ENCODE data around the gene FAM111A. TPM values are rescaled to one million over a fixed set of nuclear protein-coding genes. Genes with fewer than 3 reads are reported as not detected.
A peak's percentile ranks its signal among the peaks of the same experiment; 100 is the strongest.

FAM111A gene
- total and polyA plus RNA-seq, 4 donors, result 14.9 to 73.3 (median 39.4) TPM

DNA sequence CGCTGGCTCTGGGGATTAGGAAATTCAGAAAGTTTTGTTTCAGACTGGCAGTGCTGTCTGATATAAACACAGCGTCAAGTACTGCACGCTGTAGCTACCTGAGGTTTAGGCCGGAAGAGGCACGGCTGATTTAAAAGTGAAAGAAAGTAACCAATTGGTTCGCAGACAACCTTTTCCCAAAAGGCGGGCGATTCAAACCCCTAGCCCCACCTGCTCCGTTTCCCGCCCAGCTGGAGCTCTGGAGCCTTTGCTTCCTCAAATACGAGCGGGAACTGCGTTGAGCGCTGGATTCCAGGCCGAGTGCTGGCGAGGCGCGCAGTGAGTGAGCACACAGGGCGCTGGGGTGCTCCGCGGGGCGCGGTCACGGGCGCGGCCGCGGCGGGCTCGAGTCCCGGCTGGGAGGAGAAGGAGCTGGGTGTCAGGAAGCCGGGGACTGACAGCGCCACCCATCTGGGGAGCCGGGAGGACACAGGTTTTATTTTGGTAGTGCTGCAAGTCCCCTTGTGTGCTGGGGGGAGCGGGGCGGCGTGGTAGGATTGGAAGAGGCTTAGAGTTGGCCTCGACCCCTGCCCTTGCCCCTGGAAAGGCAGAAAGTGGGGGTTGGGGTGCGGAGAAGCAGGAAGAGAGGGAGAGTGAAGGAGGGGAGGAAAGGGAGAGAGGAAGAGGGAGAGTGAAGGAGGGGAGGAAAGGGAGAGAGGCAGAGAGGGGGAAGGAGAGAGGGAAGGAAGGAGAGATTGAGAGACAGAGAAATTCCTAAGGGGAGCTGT is 2.1 kb downstream of the FAM111A start:
- Histone ChIP-seq H3K9ac (ENCODE audit: insufficient read depth in 1 of 2, low read length in 2 of 2) (peak overlapping the region in 1 of 2 donors; percentile 93), H3K27me3 (ENCODE audit: control insufficient read depth in 3 of 3, insufficient read depth in 3 of 3, low read length in 2 of 3) (no peaks in the 10 kb centered on the region), H3K9me3 (ENCODE audit: control insufficient read depth in 4 of 4, insufficient read depth in 3 of 4, low read length in 3 of 4) (no peaks in the 10 kb centered on the region), H3K36me3 (ENCODE audit: control insufficient read depth in 4 of 4, insufficient read depth in 4 of 4, low read length in 4 of 4) (peaks cover 0 to 13% (median 0%) of the 10 kb centered on the region in 4 donors), H3K27ac (ENCODE audit: low read depth in 1 of 2, low read length in 1 of 2) (peak overlapping the region; percentile 66 to 85), H3K4me1 (ENCODE audit: control insufficient read depth in 5 of 5, insufficient read depth in 5 of 5, low read length in 5 of 5) (peaks cover 0 to 43% (median 9%) of the 10 kb centered on the region in 5 donors), H3K4me3 (peak overlapping the region; percentile 56)
- TF ChIP-seq, protein P1, sequence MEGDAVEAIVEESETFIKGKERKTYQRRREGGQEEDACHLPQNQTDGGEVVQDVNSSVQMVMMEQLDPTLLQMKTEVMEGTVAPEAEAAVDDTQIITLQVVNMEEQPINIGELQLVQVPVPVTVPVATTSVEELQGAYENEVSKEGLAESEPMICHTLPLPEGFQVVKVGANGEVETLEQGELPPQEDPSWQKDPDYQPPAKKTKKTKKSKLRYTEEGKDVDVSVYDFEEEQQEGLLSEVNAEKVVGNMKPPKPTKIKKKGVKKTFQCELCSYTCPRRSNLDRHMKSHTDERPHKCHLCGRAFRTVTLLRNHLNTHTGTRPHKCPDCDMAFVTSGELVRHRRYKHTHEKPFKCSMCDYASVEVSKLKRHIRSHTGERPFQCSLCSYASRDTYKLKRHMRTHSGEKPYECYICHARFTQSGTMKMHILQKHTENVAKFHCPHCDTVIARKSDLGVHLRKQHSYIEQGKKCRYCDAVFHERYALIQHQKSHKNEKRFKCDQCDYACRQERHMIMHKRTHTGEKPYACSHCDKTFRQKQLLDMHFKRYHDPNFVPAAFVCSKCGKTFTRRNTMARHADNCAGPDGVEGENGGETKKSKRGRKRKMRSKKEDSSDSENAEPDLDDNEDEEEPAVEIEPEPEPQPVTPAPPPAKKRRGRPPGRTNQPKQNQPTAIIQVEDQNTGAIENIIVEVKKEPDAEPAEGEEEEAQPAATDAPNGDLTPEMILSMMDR (IDR thresholded peaks at IDR 0.05; ENCODE audit: control extremely low read depth, extremely low read depth), result no peak
- WGBS, 2 donors, result 1% methylated on average over 39 of the region's 39 CpGs
- ATAC-seq (ENCODE audit: insufficient read depth, low FRiP score) (peak; percentile 60), DNase-seq (peak; percentile 89 to 94 (median 93))

DNA sequence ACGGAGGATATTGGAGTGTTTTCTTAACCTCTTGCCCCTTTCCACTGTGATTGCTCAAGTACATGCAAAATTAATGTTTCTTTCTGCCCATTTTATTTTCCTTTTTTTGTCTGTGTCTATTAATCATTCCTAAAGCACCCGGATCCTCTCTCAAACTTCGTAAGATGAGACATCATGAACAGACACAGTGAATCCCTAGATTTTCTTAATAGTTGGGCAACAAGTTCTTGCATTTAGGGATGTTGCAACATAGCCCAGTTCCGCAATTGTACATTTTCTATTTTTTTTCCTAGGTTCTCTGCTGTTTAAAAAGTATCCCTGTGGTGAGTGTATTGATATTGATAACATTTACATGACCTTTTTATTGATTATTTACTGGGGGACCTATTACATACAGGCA is 2.9 kb downstream of the FAM111A start:
- TF ChIP-seq, protein P1 (IDR thresholded peaks at IDR 0.05; ENCODE audit: control extremely low read depth, extremely low read depth), result no peak
- ATAC-seq (ENCODE audit: insufficient read depth, low FRiP score) (no peak), DNase-seq (peak in 2 of 3 donors; percentile 62 to 74)
- Histone ChIP-seq H3K27ac (ENCODE audit: low read depth in 1 of 2, low read length in 1 of 2) (no peak overlapping the region), H3K9ac (ENCODE audit: insufficient read depth in 1 of 2, low read length in 2 of 2) (peak overlapping the region in 1 of 2 donors; percentile 57), H3K4me1 (ENCODE audit: control insufficient read depth in 5 of 5, insufficient read depth in 5 of 5, low read length in 5 of 5) (peaks cover 0 to 43% (median 9%) of the 10 kb centered on the region in 5 donors), H3K36me3 (ENCODE audit: control insufficient read depth in 4 of 4, insufficient read depth in 4 of 4, low read length in 4 of 4) (peaks cover 0 to 13% (median 0%) of the 10 kb centered on the region in 4 donors), H3K4me3 (no peak overlapping the region), H3K27me3 (ENCODE audit: control insufficient read depth in 3 of 3, insufficient read depth in 3 of 3, low read length in 2 of 3) (no peaks in the 10 kb centered on the region), H3K9me3 (ENCODE audit: control insufficient read depth in 4 of 4, insufficient read depth in 3 of 4, low read length in 3 of 4) (no peaks in the 10 kb centered on the region)
- 18 to 38% methylated on average over 4 of the region's 4 CpGs for WGBS, 2 donors

DNA sequence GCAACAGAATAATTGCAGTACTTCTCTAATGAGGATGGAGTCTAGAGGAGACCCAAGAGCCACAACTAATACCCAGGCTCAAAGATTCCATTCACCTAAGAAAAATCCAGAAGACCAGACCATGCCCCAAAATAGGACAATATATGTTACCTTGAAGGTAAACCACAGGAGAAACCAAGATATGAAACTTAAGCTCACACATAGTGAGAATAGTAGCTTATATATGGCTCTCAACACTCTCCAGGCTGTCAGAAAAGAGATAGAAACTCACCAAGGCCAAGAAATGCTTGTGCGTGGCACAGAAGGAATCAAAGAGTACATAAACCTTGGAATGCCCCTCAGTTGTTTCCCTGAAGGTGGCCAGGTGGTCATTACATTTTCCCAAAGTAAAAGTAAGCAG is 9.1 kb downstream of the FAM111A start:
- peaks cover 0 to 5% (median 0%) of the 10 kb centered on the region in 5 donors for H3K4me1 ChIP-seq (ENCODE audit: control insufficient read depth in 5 of 5, insufficient read depth in 5 of 5, low read length in 5 of 5)
- TF ChIP-seq, protein P1 (IDR thresholded peaks at IDR 0.05; ENCODE audit: control extremely low read depth, extremely low read depth), result no peak
- peaks cover 0 to 29% (median 11%) of the 10 kb centered on the region in 4 donors for H3K36me3 ChIP-seq (ENCODE audit: control insufficient read depth in 4 of 4, insufficient read depth in 4 of 4, low read length in 4 of 4)
- DNase-seq, result no peak
- no peak overlapping the region for H3K27ac ChIP-seq (ENCODE audit: low read depth in 1 of 2, low read length in 1 of 2)
- no peaks in the 10 kb centered on the region for H3K27me3 ChIP-seq (ENCODE audit: control insufficient read depth in 3 of 3, insufficient read depth in 3 of 3, low read length in 2 of 3)
- 93 to 97% methylated on average over 1 of the region's 1 CpG for WGBS, 2 donors
- no peaks in the 10 kb centered on the region for H3K9me3 ChIP-seq (ENCODE audit: control insufficient read depth in 4 of 4, insufficient read depth in 3 of 4, low read length in 3 of 4)
- ATAC-seq (ENCODE audit: insufficient read depth, low FRiP score), result no peak
- H3K4me3 ChIP-seq, result no peak overlapping the region
- H3K9ac ChIP-seq (ENCODE audit: insufficient read depth in 1 of 2, low read length in 2 of 2), result no peak overlapping the region

Measured in lung (tissue), 12 donors.